Esophagus muscularis mucosa (tissue), 4 donors: ENCODE data around the gene BNC2. TPM values are rescaled to one million over a fixed set of nuclear protein-coding genes. Genes with fewer than 3 reads are reported as not detected.

ENCODE experiments used
- DNase-seq: peaks from one replicate; pipeline ENCODE4 v3.0.0-alpha.2; 2017; ENCODE audit errors: extremely low spot score
- H3K27ac ChIP-seq, 4 donors: fragments of 200-600 bp; sonication (generic); replicated peaks in 1 of 4; 1 replicate in 3 of 4; 2 replicates in 1 of 4; pipeline ENCODE4 v1.5.1; 2016 to 2019; ENCODE audit warnings: mild to moderate bottlenecking in 1 of 4
- H3K27me3 ChIP-seq, 4 donors: fragments of 200-600 bp; sonication (generic); one replicate each; pipeline versions ENCODE4 v1.5.1 to v1.6.0; 2016 to 2019
- H3K36me3 ChIP-seq, 4 donors: fragments of 200-600 bp; sonication (generic); one replicate each; pipeline ENCODE4 v1.5.1; 2016 to 2019
- H3K4me1 ChIP-seq, 4 donors: fragments of 200-600 bp; sonication (generic); one replicate each; pipeline ENCODE4 v1.5.1; 2016 to 2019
- H3K4me3 ChIP-seq, 4 donors: fragments of 200-600 bp; sonication (generic); 1 replicate in 2 of 4; 2 replicates in 2 of 4; pipeline ENCODE4 v1.5.1; 2016 to 2019; ENCODE audit warnings: mild to moderate bottlenecking in 4 of 4, moderate library complexity in 1 of 4
- H3K9me3 ChIP-seq, 4 donors: fragments of 200-600 bp; sonication (generic); 1 replicate in 3 of 4; 2 replicates in 1 of 4; pipeline ENCODE4 v1.5.1; 2016 to 2019
- EP300 ChIP-seq: sonication (generic); formaldehyde crosslinking; IDR thresholded peaks from one replicate; pipeline ENCODE4 v1.6.1; 2017; ENCODE audit warnings: antibody characterized with exemption
- POLR2A ChIP-seq: fragments of 450-650 bp; IDR thresholded peaks from one replicate; pipeline ENCODE4 v1.6.1; 2017; ENCODE audit warnings: antibody characterized with exemption, moderate library complexity, mild to moderate bottlenecking, low read depth
- POLR2AphosphoS5 ChIP-seq, 2 donors: sonication (generic); formaldehyde crosslinking; IDR thresholded peaks; one replicate each; pipeline ENCODE4 v1.6.1; 2017; ENCODE audit warnings: antibody characterized with exemption in 2 of 2
- WGBS: methylation state at CpG from one replicate; pipeline ENCODE4 v1.1.5; 2018; 5-methylcytosine and 5-hydroxymethylcytosine counted together
- intact Hi-C: fragments of 100-400 bp; cut with DNase I; formaldehyde crosslinking; loops from one replicate; pipeline ENCODE4 v1.15.1; 2023
- total RNA-seq, 4 donors: library from RNA; depleted of rRNA; stranded (reverse); fragments of >200 nt; gene quantifications; one replicate each; pipeline versions ENCODE4 v1.1.0 to v1.2.1, GENCODE V29; 2016
- TF ChIP-seq, protein P1 (sequence below), 3 experiments: fragments of 200-600 bp in 2 of 3; fragments of 450-650 bp in 1 of 3; sonication (generic) in 2 of 3; IDR thresholded peaks; one replicate each; pipeline ENCODE4 v1.5.1; 2017 to 2019; ENCODE audit warnings: antibody characterized with exemption in 3 of 3, mild to moderate bottlenecking in 2 of 3, moderate library complexity in 1 of 3

BNC2 gene
- total RNA-seq, 4 donors from 2014 or later: 95.3 to 138 (median 123) TPM

GRCh38 chr9:16815079-16815478 is 55.4 kb downstream of the BNC2 start:
- TF ChIP-seq POLR2AphosphoS5 (IDR thresholded peaks at IDR 0.05) (no peak), POLR2A (no peak), EP300 (no peak)
- TF ChIP-seq, protein P1, sequence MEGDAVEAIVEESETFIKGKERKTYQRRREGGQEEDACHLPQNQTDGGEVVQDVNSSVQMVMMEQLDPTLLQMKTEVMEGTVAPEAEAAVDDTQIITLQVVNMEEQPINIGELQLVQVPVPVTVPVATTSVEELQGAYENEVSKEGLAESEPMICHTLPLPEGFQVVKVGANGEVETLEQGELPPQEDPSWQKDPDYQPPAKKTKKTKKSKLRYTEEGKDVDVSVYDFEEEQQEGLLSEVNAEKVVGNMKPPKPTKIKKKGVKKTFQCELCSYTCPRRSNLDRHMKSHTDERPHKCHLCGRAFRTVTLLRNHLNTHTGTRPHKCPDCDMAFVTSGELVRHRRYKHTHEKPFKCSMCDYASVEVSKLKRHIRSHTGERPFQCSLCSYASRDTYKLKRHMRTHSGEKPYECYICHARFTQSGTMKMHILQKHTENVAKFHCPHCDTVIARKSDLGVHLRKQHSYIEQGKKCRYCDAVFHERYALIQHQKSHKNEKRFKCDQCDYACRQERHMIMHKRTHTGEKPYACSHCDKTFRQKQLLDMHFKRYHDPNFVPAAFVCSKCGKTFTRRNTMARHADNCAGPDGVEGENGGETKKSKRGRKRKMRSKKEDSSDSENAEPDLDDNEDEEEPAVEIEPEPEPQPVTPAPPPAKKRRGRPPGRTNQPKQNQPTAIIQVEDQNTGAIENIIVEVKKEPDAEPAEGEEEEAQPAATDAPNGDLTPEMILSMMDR (IDR thresholded peaks at IDR 0.05): no peak
- no peaks in the 10 kb centered on the region for H3K9me3 ChIP-seq
- no peaks in the 10 kb centered on the region for H3K36me3 ChIP-seq
- no peak overlapping the region for H3K4me3 ChIP-seq
- 66% methylated on average over 2 of the region's 2 CpGs for WGBS
- no peak overlapping the region for H3K27ac ChIP-seq
- intact Hi-C loops: no loop called here
- no peak for DNase-seq
- H3K4me1 ChIP-seq: peaks cover 0 to 61% (median 50%) of the 10 kb centered on the region in 4 donors
- H3K27me3 ChIP-seq: no peaks in the 10 kb centered on the region

DNA sequence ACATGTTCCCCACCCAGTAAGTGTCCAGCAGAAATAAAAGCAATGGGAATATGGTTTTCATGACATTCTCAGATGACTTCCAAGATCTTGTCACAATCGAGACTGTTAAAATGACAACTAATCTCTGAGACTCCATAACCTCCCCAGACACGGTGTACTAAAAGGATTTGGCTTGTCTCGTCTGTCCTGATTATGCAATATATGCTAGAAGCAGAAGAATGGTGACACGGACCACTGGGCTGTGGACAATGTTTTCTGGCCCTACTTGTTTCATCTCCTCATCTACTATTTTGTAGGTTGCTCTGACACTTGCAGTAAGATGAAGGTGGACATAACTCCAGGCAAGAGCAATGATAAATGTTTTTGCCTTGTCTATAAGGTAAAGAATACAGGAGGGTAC is 56.6 kb downstream of the BNC2 start:
- H3K36me3 ChIP-seq: no peaks in the 10 kb centered on the region
- WGBS: 75% methylated on average over 4 of the region's 4 CpGs
- TF ChIP-seq, protein P1 (IDR thresholded peaks at IDR 0.05): no peak
- TF ChIP-seq EP300: no peak
- no peak for TF ChIP-seq POLR2AphosphoS5 (IDR thresholded peaks at IDR 0.05)
- TF ChIP-seq POLR2A: no peak
- no peaks in the 10 kb centered on the region for H3K27me3 ChIP-seq
- no peak overlapping the region for H3K27ac ChIP-seq
- peaks cover 0 to 64% (median 53%) of the 10 kb centered on the region in 4 donors for H3K4me1 ChIP-seq
- no peak for DNase-seq
- no peak overlapping the region for H3K4me3 ChIP-seq
- intact Hi-C loops: no loop called here
- no peaks in the 10 kb centered on the region for H3K9me3 ChIP-seq

GRCh38 chr9:16811987-16812685 is 58.3 kb downstream of the BNC2 start:
- H3K4me1 ChIP-seq: peaks cover 0 to 59% (median 49%) of the 10 kb centered on the region in 4 donors
- H3K27ac ChIP-seq: no peak overlapping the region
- WGBS: 71% methylated on average over 4 of the region's 5 CpGs
- H3K9me3 ChIP-seq: no peaks in the 10 kb centered on the region
- TF ChIP-seq, protein P1 (IDR thresholded peaks at IDR 0.05): no peak
- TF ChIP-seq POLR2A (no peak), POLR2AphosphoS5 (IDR thresholded peaks at IDR 0.05) (no peak), EP300 (no peak)
- no peaks in the 10 kb centered on the region for H3K27me3 ChIP-seq
- DNase-seq: no peak
- H3K36me3 ChIP-seq: no peaks in the 10 kb centered on the region
- H3K4me3 ChIP-seq: no peak overlapping the region
- intact Hi-C loops: no loop called here

GRCh38 chr9:16809912-16810610 is 60.4 kb downstream of the BNC2 start:
- DNase-seq: no peak
- intact Hi-C loops: no loop called here
- no peaks in the 10 kb centered on the region for H3K36me3 ChIP-seq
- H3K27me3 ChIP-seq: no peaks in the 10 kb centered on the region
- 89% methylated on average over 4 of the region's 4 CpGs for WGBS
- peaks cover 0 to 38% (median 30%) of the 10 kb centered on the region in 4 donors for H3K4me1 ChIP-seq
- H3K4me3 ChIP-seq: no peak overlapping the region
- H3K9me3 ChIP-seq: no peaks in the 10 kb centered on the region
- no peak for TF ChIP-seq POLR2AphosphoS5 (IDR thresholded peaks at IDR 0.05)
- TF ChIP-seq, protein P1 (IDR thresholded peaks at IDR 0.05): no peak
- TF ChIP-seq POLR2A: no peak
- no peak for TF ChIP-seq EP300
- no peak overlapping the region for H3K27ac ChIP-seq
